ENCODE results near the gene GLI3.

The GLI3 gene

GRCh38 chr7:42096681-42097561 lies 140.1 kb downstream of the GLI3 start:
- peaks cover 12% of the 10 kb centered on the region for H3K36me3 ChIP-seq (ENCODE audit: insufficient read depth, low read length)
- no peak overlapping the region for H2AFZ ChIP-seq (ENCODE audit: low read depth, low read length)
- H3K4me3 ChIP-seq (ENCODE audit: low read length), result no peak overlapping the region
- peaks cover 4% of the 10 kb centered on the region for H3K9me3 ChIP-seq (ENCODE audit: low read length)
- peaks cover 6% of the 10 kb centered on the region for H3K4me1 ChIP-seq (ENCODE audit: insufficient read depth, low read length)
- no peaks in the 10 kb centered on the region for H3K27me3 ChIP-seq (ENCODE audit: insufficient read depth, low read length)

- Histone ChIP-seq H2AFZ (ENCODE audit: low read depth, low read length) (no peak overlapping the region), H3K4me1 (ENCODE audit: insufficient read depth, low read length) (peaks cover 12% of the 10 kb centered on the region), H3K9me3 (ENCODE audit: low read length) (peaks cover 4% of the 10 kb centered on the region), H3K27me3 (ENCODE audit: insufficient read depth, low read length) (no peaks in the 10 kb centered on the region), H3K36me3 (ENCODE audit: insufficient read depth, low read length) (peaks cover 12% of the 10 kb centered on the region), H3K4me3 (ENCODE audit: low read length) (no peak overlapping the region)
Measured at GRCh38 chr7:42096268-42096667, 140.7 kb downstream of the GLI3 start.

DNA sequence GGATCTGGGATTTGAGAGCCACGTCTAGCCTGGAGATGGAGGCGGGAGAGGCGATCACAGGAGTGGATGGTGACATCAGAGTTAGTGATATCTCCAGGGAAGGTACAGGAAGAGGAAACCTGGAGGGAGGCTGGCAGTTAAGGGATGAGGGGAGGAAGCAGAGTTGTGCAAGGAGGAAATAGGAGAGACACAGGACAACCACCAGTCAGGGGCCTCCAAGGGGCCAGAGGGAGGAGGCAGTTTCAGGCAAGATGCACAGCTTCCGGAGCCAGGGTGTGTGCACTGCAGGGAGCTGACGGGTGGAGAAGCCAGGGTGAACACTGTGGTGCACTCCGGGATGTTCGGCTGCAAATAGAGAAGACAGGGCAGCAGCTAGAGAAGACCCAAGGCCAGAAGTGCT lies 141.2 kb downstream of the GLI3 start:
- Histone ChIP-seq H3K27me3 (ENCODE audit: insufficient read depth, low read length) (no peaks in the 10 kb centered on the region), H3K4me1 (ENCODE audit: insufficient read depth, low read length) (peaks cover 14% of the 10 kb centered on the region), H3K9me3 (ENCODE audit: low read length) (peaks cover 4% of the 10 kb centered on the region)

DNA sequence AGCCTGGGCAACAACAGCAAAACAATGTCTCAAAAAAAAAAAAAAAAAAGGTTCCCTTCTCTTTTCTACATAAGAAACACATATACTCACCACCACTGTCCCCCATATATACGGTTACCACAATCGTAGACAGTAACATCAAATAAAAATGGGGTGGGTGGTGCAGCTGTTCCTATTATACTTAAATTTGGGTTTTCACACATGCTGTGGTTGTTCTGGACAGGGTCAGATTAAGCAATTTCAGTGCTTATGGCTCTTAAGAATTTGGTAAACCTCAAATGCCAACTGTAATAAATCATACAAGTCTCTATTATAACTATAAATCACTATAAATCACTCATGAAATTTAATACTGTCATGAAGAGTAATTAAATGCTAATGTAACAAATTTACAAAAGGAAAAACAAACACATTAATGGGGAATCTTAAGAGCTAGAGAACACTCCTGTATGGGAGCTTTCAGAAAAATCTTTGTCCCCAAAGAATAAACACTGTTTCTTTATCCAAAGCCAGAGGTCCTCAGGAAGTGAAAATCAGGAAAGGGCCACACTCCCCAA lies 143.6 kb downstream of the GLI3 start:
- Histone ChIP-seq H3K4me1 (ENCODE audit: insufficient read depth, low read length) (peaks cover 25% of the 10 kb centered on the region), H3K27me3 (ENCODE audit: insufficient read depth, low read length) (no peaks in the 10 kb centered on the region), H3K9me3 (ENCODE audit: low read length) (peaks cover 4% of the 10 kb centered on the region), H3K36me3 (ENCODE audit: insufficient read depth, low read length) (peaks cover 12% of the 10 kb centered on the region), H3K4me3 (ENCODE audit: low read length) (no peak overlapping the region), H2AFZ (ENCODE audit: low read depth, low read length) (no peak overlapping the region)

More for the DNA sequence above, 141.2 kb downstream of the GLI3 start:
- Histone ChIP-seq H2AFZ (ENCODE audit: low read depth, low read length) (no peak overlapping the region), H3K4me3 (ENCODE audit: low read length) (no peak overlapping the region), H3K36me3 (ENCODE audit: insufficient read depth, low read length) (peaks cover 12% of the 10 kb centered on the region)

GRCh38 chr7:42091461-42092291 lies 145.3 kb downstream of the GLI3 start:
- Histone ChIP-seq H3K4me3 (ENCODE audit: low read length) (no peak overlapping the region), H3K4me1 (ENCODE audit: insufficient read depth, low read length) (peaks cover 42% of the 10 kb centered on the region), H3K9me3 (ENCODE audit: low read length) (peaks cover 4% of the 10 kb centered on the region), H3K27me3 (ENCODE audit: insufficient read depth, low read length) (no peaks in the 10 kb centered on the region), H2AFZ (ENCODE audit: low read depth, low read length) (no peak overlapping the region), H3K36me3 (ENCODE audit: insufficient read depth, low read length) (peaks cover 12% of the 10 kb centered on the region)

GRCh38 chr7:42090806-42091205 lies 146.2 kb downstream of the GLI3 start:
- peaks cover 4% of the 10 kb centered on the region for H3K9me3 ChIP-seq (ENCODE audit: low read length)
- peaks cover 9% of the 10 kb centered on the region for H3K36me3 ChIP-seq (ENCODE audit: insufficient read depth, low read length)
- H3K4me3 ChIP-seq (ENCODE audit: low read length), result no peak overlapping the region
- H2AFZ ChIP-seq (ENCODE audit: low read depth, low read length), result no peak overlapping the region
- no peaks in the 10 kb centered on the region for H3K27me3 ChIP-seq (ENCODE audit: insufficient read depth, low read length)
- H3K4me1 ChIP-seq (ENCODE audit: insufficient read depth, low read length), result peaks cover 45% of the 10 kb centered on the region

DNA sequence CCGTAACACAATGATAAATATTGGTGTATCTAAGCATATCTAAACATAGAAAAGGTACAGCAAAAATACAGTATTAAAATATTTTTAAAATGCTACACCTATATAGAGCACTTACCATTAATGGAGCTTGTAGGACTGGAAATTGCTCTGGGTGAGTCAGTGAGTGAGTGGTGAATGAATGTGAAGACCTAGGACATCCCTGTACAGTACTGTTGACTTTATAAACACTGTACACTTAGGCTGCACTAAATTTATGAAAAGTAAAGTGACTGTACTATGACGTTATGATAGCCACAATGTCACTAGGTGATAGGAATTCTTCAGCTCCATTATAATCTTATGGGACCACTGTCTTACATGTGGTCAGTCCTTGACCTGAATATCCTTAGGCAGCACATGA lies 147.0 kb downstream of the GLI3 start:
- H3K9me3 ChIP-seq (ENCODE audit: low read length), result peaks cover 4% of the 10 kb centered on the region
- peaks cover 4% of the 10 kb centered on the region for H3K36me3 ChIP-seq (ENCODE audit: insufficient read depth, low read length)
- H3K4me1 ChIP-seq (ENCODE audit: insufficient read depth, low read length), result peaks cover 45% of the 10 kb centered on the region
- no peak overlapping the region for H3K4me3 ChIP-seq (ENCODE audit: low read length)
- no peak overlapping the region for H2AFZ ChIP-seq (ENCODE audit: low read depth, low read length)
- H3K27me3 ChIP-seq (ENCODE audit: insufficient read depth, low read length), result no peaks in the 10 kb centered on the region

- H3K27me3 ChIP-seq (ENCODE audit: insufficient read depth, low read length), result no peaks in the 10 kb centered on the region
- H3K9me3 ChIP-seq (ENCODE audit: low read length), result no peaks in the 10 kb centered on the region
- no peak overlapping the region for H3K4me3 ChIP-seq (ENCODE audit: low read length)
- H3K4me1 ChIP-seq (ENCODE audit: insufficient read depth, low read length), result peaks cover 45% of the 10 kb centered on the region
- H3K36me3 ChIP-seq (ENCODE audit: insufficient read depth, low read length), result peaks cover 5% of the 10 kb centered on the region
- no peak overlapping the region for H2AFZ ChIP-seq (ENCODE audit: low read depth, low read length)
Measured at GRCh38 chr7:42087616-42088015, 149.4 kb downstream of the GLI3 start.

- Histone ChIP-seq H3K4me3 (ENCODE audit: low read length) (no peak overlapping the region), H3K27me3 (ENCODE audit: insufficient read depth, low read length) (no peaks in the 10 kb centered on the region), H3K4me1 (ENCODE audit: insufficient read depth, low read length) (peaks cover 31% of the 10 kb centered on the region), H2AFZ (ENCODE audit: low read depth, low read length) (no peak overlapping the region), H3K36me3 (ENCODE audit: insufficient read depth, low read length) (peaks cover 9% of the 10 kb centered on the region), H3K9me3 (ENCODE audit: low read length) (no peaks in the 10 kb centered on the region)
Measured at GRCh38 chr7:42085531-42085930, 151.5 kb downstream of the GLI3 start.

GRCh38 chr7:42084263-42084662 lies 152.7 kb downstream of the GLI3 start:
- H3K27me3 ChIP-seq (ENCODE audit: insufficient read depth, low read length), result no peaks in the 10 kb centered on the region
- peaks cover 17% of the 10 kb centered on the region for H3K36me3 ChIP-seq (ENCODE audit: insufficient read depth, low read length)
- H2AFZ ChIP-seq (ENCODE audit: low read depth, low read length), result no peak overlapping the region
- H3K4me3 ChIP-seq (ENCODE audit: low read length), result no peak overlapping the region
- H3K9me3 ChIP-seq (ENCODE audit: low read length), result no peaks in the 10 kb centered on the region
- peaks cover 29% of the 10 kb centered on the region for H3K4me1 ChIP-seq (ENCODE audit: insufficient read depth, low read length)

- H2AFZ ChIP-seq (ENCODE audit: low read depth, low read length), result no peak overlapping the region
- H3K4me1 ChIP-seq (ENCODE audit: insufficient read depth, low read length), result peaks cover 19% of the 10 kb centered on the region
- no peaks in the 10 kb centered on the region for H3K9me3 ChIP-seq (ENCODE audit: low read length)
Measured at GRCh38 chr7:42083284-42083683, 153.7 kb downstream of the GLI3 start.

GRCh38 chr7:42082144-42082543 lies 154.9 kb downstream of the GLI3 start:
- no peak overlapping the region for H3K4me3 ChIP-seq (ENCODE audit: low read length)
- no peaks in the 10 kb centered on the region for H3K9me3 ChIP-seq (ENCODE audit: low read length)
- no peaks in the 10 kb centered on the region for H3K27me3 ChIP-seq (ENCODE audit: insufficient read depth, low read length)
- H3K36me3 ChIP-seq (ENCODE audit: insufficient read depth, low read length), result peaks cover 17% of the 10 kb centered on the region
- no peak overlapping the region for H2AFZ ChIP-seq (ENCODE audit: low read depth, low read length)
- peaks cover 8% of the 10 kb centered on the region for H3K4me1 ChIP-seq (ENCODE audit: insufficient read depth, low read length)

More at GRCh38 chr7:42083284-42083683, 153.7 kb downstream of the GLI3 start:
- Histone ChIP-seq H3K36me3 (ENCODE audit: insufficient read depth, low read length) (peaks cover 17% of the 10 kb centered on the region), H3K27me3 (ENCODE audit: insufficient read depth, low read length) (no peaks in the 10 kb centered on the region), H3K4me3 (ENCODE audit: low read length) (no peak overlapping the region)

DNA sequence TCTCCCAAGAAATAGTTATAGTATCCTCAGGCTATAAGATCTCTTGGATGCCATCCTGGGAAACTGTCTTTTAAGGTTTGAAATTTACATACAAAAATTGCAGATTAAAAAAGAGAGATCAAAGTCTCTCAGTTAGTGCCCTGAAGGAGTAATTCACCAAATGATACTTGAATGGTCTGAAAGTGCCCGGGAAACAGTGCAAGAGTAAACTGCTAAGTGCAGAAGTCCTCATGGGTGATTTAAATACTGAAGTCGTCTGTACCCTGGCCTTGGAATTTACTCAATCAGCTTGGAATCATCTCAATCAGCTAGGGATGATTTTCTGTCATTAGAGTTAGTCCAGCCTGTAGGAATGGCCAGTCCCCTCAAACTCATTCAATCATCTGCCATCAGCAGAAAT lies 155.3 kb downstream of the GLI3 start:
- no peaks in the 10 kb centered on the region for H3K27me3 ChIP-seq (ENCODE audit: insufficient read depth, low read length)
- no peak overlapping the region for H2AFZ ChIP-seq (ENCODE audit: low read depth, low read length)
- no peak overlapping the region for H3K4me3 ChIP-seq (ENCODE audit: low read length)
- H3K36me3 ChIP-seq (ENCODE audit: insufficient read depth, low read length), result peaks cover 17% of the 10 kb centered on the region
- H3K9me3 ChIP-seq (ENCODE audit: low read length), result no peaks in the 10 kb centered on the region
- peaks cover 3% of the 10 kb centered on the region for H3K4me1 ChIP-seq (ENCODE audit: insufficient read depth, low read length)

All from neuron (in vitro differentiated cells).